ENCODE results near the gene KIF3B. TPM values are rescaled to one million over a fixed set of nuclear protein-coding genes. Genes with fewer than 3 reads are reported as not detected.
A peak's percentile ranks its signal among the peaks of the same experiment; 100 is the strongest.

KIF3B gene
- total and polyA plus RNA-seq, 2 of the 13 experiments (the other 11 are each of a cell fraction or from before 2014, with no cell fraction given): 23.6 to 28.8 TPM

DNA sequence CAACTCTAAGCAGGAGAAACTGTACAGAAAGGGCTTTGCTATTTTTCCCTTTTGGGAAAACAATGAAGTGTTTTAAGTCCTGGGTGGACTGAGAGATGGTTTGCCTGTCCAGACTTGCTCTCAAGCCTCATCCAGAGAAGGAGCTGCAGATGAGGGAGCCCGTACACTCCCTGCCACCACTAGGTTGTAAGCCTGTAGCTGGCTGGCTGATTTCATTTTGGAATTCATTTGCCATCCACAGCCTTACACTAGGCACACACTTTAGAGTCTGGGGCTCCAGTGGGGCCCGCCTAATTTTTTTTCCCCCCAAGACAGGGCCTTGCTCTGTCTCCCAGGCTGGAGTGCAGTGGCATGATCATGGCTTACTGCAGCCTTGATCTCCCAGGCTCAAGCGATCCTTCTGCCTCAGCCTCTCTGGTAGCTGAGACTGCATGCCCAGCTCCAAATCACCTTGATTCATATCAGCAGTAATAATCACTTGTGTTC lies 41.4 kb upstream of the KIF3B start (continued):
- TF ChIP-seq ZNF382 (CRISPR knock-in tag; IDR thresholded peaks at IDR 0.05; ENCODE audit: borderline replicate concordance) (no peak), ZNF781 (CRISPR knock-in tag; IDR thresholded peaks at IDR 0.05; ENCODE audit: borderline replicate concordance, not compliant biosample characterization) (no peak), ZNF460 (CRISPR knock-in tag; IDR thresholded peaks at IDR 0.05; ENCODE audit: borderline replicate concordance) (no peak), KMT2B (CRISPR knock-in tag; IDR thresholded peaks at IDR 0.05) (peak; percentile 3; the same call in 1 of the 2 replicates), ZNF776 (CRISPR knock-in tag; IDR thresholded peaks at IDR 0.05) (no peak), ZNF414 (CRISPR knock-in tag; IDR thresholded peaks at IDR 0.05) (no peak), POGZ (CRISPR knock-in tag; IDR thresholded peaks at IDR 0.05) (no peak), ELF4 (CRISPR knock-in tag; IDR thresholded peaks at IDR 0.05; ENCODE audit: borderline replicate concordance) (peak; percentile 52; the same call in 1 of the 2 replicates), ZBTB2 (CRISPR knock-in tag; IDR thresholded peaks at IDR 0.05; ENCODE audit: low read depth) (no peak), U2AF2 (IDR thresholded peaks at IDR 0.05; ENCODE audit: low read depth, low read length) (no peak), TARDBP (CRISPR knock-in tag; IDR thresholded peaks at IDR 0.05) (no peak), ZNF451 (CRISPR knock-in tag; IDR thresholded peaks at IDR 0.05) (no peak), ZBTB3 (CRISPR knock-in tag; IDR thresholded peaks at IDR 0.05; ENCODE audit: borderline replicate concordance, low read depth) (no peak), REXO4 (CRISPR knock-in tag; IDR thresholded peaks at IDR 0.05; ENCODE audit: borderline replicate concordance) (no peak), ZNF556 (CRISPR knock-in tag; IDR thresholded peaks at IDR 0.05; ENCODE audit: borderline replicate concordance) (no peak), PPARG (CRISPR knock-in tag; conservative IDR thresholded peaks at IDR 0.05) (no peak), TFE3 (CRISPR knock-in tag; IDR thresholded peaks at IDR 0.05) (no peak), POLR2AphosphoS5 (IDR thresholded peaks at IDR 0.05; ENCODE audit: low read depth, low read length) (no peak; the same call in 1 of the 2 replicates), CREB1 (IDR thresholded peaks at IDR 0.05) (no peak), CREB1 (CRISPR knock-in tag; IDR thresholded peaks at IDR 0.05) (0 out of 2 replicates have a peak, but pooled peaks have one; percentile 10), HDAC1 (CRISPR knock-in tag; IDR thresholded peaks at IDR 0.05) (no peak), ZNF17 (CRISPR knock-in tag; IDR thresholded peaks at IDR 0.05) (no peak), POGK (CRISPR knock-in tag; conservative IDR thresholded peaks at IDR 0.05) (0 out of 2 replicates have a peak, but pooled peaks have one; percentile 19), PHF5A (CRISPR knock-in tag; IDR thresholded peaks at IDR 0.05; ENCODE audit: low read depth, unreplicated experiment) (no peak)
- TF ChIP-seq, protein P1, sequence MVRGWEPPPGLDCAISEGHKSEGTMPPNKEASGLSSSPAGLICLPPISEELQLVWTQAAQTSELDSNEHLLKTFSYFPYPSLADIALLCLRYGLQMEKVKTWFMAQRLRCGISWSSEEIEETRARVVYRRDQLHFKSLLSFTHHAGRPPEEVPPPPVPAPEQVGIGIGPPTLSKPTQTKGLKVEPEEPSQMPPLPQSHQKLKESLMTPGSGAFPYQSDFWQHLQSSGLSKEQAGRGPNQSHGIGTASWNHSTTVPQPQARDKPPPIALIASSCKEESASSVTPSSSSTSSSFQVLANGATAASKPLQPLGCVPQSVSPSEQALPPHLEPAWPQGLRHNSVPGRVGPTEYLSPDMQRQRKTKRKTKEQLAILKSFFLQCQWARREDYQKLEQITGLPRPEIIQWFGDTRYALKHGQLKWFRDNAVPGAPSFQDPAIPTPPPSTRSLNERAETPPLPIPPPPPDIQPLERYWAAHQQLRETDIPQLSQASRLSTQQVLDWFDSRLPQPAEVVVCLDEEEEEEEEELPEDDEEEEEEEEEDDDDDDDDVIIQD (CRISPR knock-in tag; IDR thresholded peaks at IDR 0.05; ENCODE audit: low read depth): no peak
